ENCODE data around the gene PRRX1.

Gene PRRX1

GRCh38 chr1:170765712-170766330, 101.9 kb downstream of the PRRX1 start:
- no peak for DNase-seq (ENCODE audit: low read depth in 2 of 2)

GRCh38 chr1:170768929-170769328, 105.0 kb downstream of the PRRX1 start:
- no peak for DNase-seq (ENCODE audit: low read depth in 2 of 2)

GRCh38 chr1:170769691-170770090, 105.8 kb downstream of the PRRX1 start:
- DNase-seq (ENCODE audit: low read depth in 2 of 2), result no peak

GRCh38 chr1:170770254-170770653, 106.3 kb downstream of the PRRX1 start:
- no peak for DNase-seq (ENCODE audit: low read depth in 2 of 2)

GRCh38 chr1:170776252-170776651, 112.3 kb downstream of the PRRX1 start:
- DNase-seq (ENCODE audit: low read depth in 2 of 2), result no peak

- no peak for DNase-seq (ENCODE audit: low read depth in 2 of 2)
Measured at GRCh38 chr1:170776777-170777176, 112.8 kb downstream of the PRRX1 start.

All from stimulated activated CD4-positive, alpha-beta T cell treated with anti-CD3 and anti-CD28 coated beads, Interleukin-12 subunit alpha, Interleukin-12 subunit beta, amount 100 ng/mL, for 24 hours (primary cell).